GM12891 (cell line): Measurements from ENCODE around the gene FARS2.
A peak's percentile ranks its signal among the peaks of the same experiment; 100 is the strongest.

ENCODE experiments used
- DNase-seq: peaks from one replicate; pipeline ENCODE4 v3.0.0; 2011; ENCODE audit warnings: low spot score; ENCODE audit not compliant: insufficient read length
- FAIRE-seq: peaks from 2 replicates; lab custom pipeline; 2011; peaks lifted over from hg19 to GRCh38; lab: Jason Lieb, UNC
- PAX5 ChIP-seq: IDR thresholded peaks from 2 replicates; pipeline ENCODE4 v1.6.1; 2011; ENCODE audit warnings: low read length, moderate library complexity, mild to moderate bottlenecking; ENCODE audit not compliant: insufficient read depth, severe bottlenecking
- POLR2A ChIP-seq: IDR thresholded peaks from 2 replicates; pipeline ENCODE4 v1.6.1; 2011; ENCODE audit warnings: low read depth, low read length, control low read depth
- POLR2AphosphoS5 ChIP-seq: IDR thresholded peaks from 2 replicates; pipeline ENCODE4 v1.6.1; 2011; ENCODE audit warnings: low read depth, low read length, control low read depth
- POU2F2 ChIP-seq: IDR thresholded peaks from 2 replicates; pipeline ENCODE4 v1.6.1; 2011; ENCODE audit warnings: low read depth, mild to moderate bottlenecking, control low read depth, low read length, moderate library complexity
- SPI1 ChIP-seq: IDR thresholded peaks from 2 replicates; pipeline ENCODE4 v1.6.1; 2011; ENCODE audit warnings: low read depth, low read length, control low read depth
- TAF1 ChIP-seq: IDR thresholded peaks from 2 replicates; pipeline ENCODE4 v1.6.1; 2011; ENCODE audit warnings: low read depth, low read length, control low read depth

Gene FARS2

DNA sequence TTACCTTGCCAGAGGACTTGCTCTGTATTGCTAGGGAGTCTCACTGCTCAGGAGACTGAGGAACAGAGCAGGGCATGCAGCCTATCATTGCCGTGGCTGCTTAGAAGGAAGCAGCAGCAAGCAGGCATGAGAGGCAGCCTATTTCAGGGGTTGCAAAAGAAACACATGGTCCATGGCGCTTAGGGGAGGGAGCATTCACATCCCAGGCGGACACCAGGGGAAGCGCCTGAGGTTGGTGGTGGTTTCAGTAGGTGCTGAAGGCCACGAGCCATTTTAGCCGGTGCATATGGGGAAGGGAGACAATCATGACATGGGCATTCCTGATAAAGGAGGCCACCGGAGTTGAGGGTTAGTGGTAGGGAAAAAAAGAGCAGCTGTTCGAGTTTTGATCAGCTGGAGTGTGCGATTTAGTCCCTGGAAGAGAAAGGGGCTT lies 20.9 kb downstream of the FARS2 start:
- TF ChIP-seq SPI1 (no peak), POLR2A (no peak), TAF1 (no peak), PAX5 (no peak), POU2F2 (no peak), POLR2AphosphoS5 (no peak)
- FAIRE-seq = no peak
- DNase-seq = no peak

DNA sequence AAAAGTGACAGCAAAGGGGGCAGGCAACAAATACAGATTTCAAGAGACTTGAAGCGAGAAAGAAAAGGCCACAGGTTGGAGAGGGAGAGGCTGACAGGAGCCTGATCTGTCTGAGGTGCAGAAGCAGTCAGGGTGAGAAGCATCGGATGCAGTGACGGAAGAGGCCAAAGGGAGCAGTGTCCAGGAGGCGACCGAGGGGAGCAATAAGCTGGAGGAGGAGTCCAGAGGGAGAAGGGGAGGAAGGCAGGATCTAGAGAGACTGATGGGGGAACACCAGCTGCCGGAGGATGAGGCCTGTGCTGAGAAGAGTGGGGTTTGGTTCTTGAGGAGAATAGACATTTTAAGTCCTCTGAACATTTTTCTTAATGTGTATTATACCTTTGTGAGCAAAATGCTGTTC lies 23.8 kb downstream of the FARS2 start:
- FAIRE-seq (no peak), DNase-seq (no peak)
- no peak for TF ChIP-seq SPI1
- TF ChIP-seq POLR2A = no peak
- TF ChIP-seq POU2F2 = no peak
- no peak for TF ChIP-seq TAF1
- TF ChIP-seq POLR2AphosphoS5 = no peak
- TF ChIP-seq PAX5 = no peak

- TF ChIP-seq TAF1 = no peak
- TF ChIP-seq PAX5 = no peak
- no peak for TF ChIP-seq POLR2A
- TF ChIP-seq POLR2AphosphoS5 = no peak
- TF ChIP-seq SPI1 = no peak
- no peak for TF ChIP-seq POU2F2
- no peak for FAIRE-seq
- DNase-seq = no peak
These were observed 24.2 kb downstream of the FARS2 start for GRCh38 chr6:5285526-5285925.

DNA sequence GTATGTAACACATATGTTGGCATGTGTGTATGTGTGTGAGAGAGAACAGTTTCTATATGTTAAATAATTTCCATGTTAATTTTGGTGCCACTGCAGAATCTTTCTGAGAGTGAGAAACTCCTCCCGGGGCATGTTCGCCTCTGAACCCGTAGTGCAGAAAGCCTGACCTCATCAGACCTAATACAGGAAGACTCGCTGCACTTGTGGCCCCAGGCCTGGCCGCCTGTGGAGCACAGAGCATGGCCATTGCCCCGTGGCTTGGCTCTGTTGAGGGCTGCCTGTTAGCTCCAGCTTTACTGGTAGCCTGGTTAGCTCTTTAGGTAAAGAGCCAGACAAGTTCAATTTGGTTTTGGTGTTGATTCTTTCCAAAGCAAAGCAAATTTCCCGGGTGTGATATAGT lies 25.5 kb downstream of the FARS2 start:
- DNase-seq = no peak
- no peak for FAIRE-seq
- TF ChIP-seq POLR2AphosphoS5 = no peak

DNA sequence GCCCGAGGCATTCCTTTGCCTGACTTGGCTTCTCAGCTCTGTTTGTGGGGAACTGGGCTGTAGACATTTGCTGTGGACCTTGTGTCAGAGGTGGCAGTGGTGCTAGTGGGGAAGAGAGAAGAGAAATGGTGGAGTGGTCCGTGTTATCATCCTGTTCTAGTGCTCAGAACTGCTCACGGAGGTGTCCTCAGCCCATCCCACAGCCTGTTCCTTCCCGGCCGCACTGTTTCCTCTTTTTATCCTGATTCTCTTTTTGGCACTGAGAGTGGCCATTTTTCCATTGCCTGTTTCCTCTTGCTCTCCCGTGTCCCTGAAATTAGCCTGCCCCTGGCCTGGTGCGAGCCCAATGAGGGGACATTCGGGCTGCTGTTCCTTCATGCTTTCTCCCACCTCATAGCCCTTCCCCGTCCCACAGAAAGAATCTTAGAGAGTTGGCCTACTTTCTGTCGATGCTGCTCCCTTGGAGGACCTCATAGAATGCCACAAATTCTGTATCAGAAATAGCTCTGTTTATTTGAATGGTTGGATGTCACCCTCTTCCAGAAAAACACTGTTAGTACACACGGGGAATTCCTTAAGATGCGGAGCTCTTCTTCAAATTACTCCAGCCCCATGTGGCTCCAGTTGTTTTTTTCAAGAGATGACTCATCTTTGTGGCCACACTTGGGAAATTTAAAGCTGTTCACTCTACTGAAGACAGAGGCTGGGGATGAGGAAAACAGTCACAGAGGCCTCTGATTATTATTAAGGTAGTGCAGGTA lies 26.1 kb downstream of the FARS2 start:
- TF ChIP-seq TAF1 (no peak), POLR2A (no peak), PAX5 (no peak), POLR2AphosphoS5 (no peak), SPI1 (no peak), POU2F2 (no peak)
- FAIRE-seq (no peak), DNase-seq (no peak)

DNA sequence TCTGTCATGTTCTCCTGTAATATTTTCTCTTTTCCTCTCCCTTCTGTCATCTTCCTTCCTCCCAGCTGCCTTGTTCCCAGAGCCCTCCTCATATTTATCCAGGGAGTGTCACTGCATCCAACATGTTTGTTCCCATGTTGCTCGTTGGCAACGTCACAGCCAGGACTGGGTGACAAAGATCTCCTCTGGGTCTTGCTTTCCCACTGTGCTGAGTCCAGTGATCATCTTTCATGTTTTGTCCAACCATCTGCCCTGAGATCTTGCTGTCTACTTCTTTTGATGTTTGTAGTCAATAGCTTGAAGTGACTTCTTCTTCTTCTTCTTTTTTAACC lies 26.6 kb downstream of the FARS2 start:
- DNase-seq (no peak), FAIRE-seq (peak; percentile 35)
- no peak for TF ChIP-seq SPI1
- no peak for TF ChIP-seq POLR2A
- no peak for TF ChIP-seq POU2F2
- no peak for TF ChIP-seq PAX5
- no peak for TF ChIP-seq TAF1
- no peak for TF ChIP-seq POLR2AphosphoS5

DNA sequence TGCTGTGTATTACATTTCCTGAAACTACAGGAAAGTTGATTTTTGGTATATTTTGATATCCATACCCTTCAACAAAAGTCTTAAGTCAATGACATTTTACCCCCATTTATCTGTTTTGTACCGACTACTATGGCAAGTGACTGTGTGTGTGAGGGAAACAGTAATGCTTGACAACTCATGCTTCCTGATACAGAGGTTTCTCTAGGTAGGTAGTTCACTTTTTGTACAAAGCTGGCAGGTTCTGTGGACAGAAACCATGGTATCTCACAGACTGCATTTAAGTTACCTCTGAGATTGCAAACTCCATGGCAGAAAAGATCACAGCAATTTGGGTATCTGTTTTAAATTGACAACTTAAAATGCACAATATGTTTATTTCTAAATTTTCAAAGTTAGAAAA lies 28.8 kb downstream of the FARS2 start:
- FAIRE-seq (peak; percentile 41), DNase-seq (no peak)
- TF ChIP-seq PAX5 (no peak), POLR2A (no peak), POU2F2 (no peak), POLR2AphosphoS5 (no peak)

DNA sequence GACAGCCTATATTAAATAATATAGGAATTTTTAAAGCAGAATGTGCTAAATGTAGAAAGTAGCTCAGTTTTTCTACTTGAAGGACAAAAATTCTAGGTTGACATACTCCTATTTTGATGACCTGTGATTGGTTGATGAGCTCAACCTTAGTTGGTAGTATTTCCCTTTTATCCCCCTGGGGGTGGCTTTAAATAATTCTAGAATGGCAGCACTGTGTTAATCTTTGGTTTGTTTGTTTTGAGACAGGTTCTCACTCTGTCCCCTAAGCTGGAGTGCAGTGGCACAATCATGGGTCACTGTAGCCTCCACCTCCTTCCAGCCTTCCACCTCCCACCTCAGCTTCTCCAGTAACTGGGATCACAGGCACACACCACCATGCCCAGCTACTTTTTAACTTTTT lies 29.2 kb downstream of the FARS2 start:
- FAIRE-seq = no peak
- no peak for DNase-seq
- TF ChIP-seq PAX5 (no peak), TAF1 (no peak), POU2F2 (no peak), POLR2A (no peak), SPI1 (no peak), POLR2AphosphoS5 (no peak)

DNA sequence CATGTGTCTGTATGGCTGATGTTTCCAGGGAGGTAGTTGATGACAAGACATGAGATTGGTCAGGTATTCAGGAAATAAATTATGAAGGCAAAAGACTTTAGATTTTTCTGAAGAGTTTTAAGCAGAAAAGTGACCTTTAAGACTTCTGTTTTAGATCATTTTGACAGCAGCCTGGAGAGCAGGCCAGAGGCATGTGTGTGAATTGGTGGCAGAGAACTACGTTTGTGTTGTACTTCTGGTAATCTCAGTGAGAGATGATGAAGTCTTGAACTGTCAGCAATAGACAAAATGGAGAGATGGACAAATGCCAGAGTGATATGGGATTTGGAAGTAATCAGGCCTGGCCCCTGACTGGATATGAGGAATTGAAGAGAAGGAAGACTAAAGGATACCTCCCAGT lies 30.8 kb downstream of the FARS2 start:
- FAIRE-seq (no peak), DNase-seq (no peak)
- TF ChIP-seq TAF1 (no peak), PAX5 (no peak), POLR2A (no peak), SPI1 (no peak), POLR2AphosphoS5 (no peak), POU2F2 (no peak)

- DNase-seq (no peak), FAIRE-seq (no peak)
- TF ChIP-seq PAX5 (no peak), POLR2A (no peak), POU2F2 (no peak), TAF1 (no peak), SPI1 (no peak), POLR2AphosphoS5 (no peak)
These were observed 32.4 kb downstream of the FARS2 start for GRCh38 chr6:5293692-5294091.
